Astrocyte (in vitro differentiated cells and primary cell): ENCODE results near the gene CIAO3. TPM values are rescaled to one million over a fixed set of nuclear protein-coding genes. Genes with fewer than 3 reads are reported as not detected.

ENCODE experiments used
- DNase-seq: peaks from one replicate; pipeline ENCODE4 v3.0.0-alpha.2; 2010; ENCODE audit warnings: low read depth
- FAIRE-seq: peaks from 2 replicates; lab custom pipeline; 2011; peaks lifted over from hg19 to GRCh38; lab: Jason Lieb, UNC
- H2AFZ ChIP-seq: 2 replicates; pipeline ENCODE4 v1.6.0; 2012; ENCODE audit warnings: low read depth, low read length, inconsistent platforms
- H3K27ac ChIP-seq: 2 replicates; pipeline ENCODE4 v1.5.1; 2011; ENCODE audit warnings: low read depth, low read length, inconsistent platforms
- H3K27me3 ChIP-seq: 2 replicates; pipeline ENCODE4 v1.6.0; 2011; ENCODE audit warnings: low read length, inconsistent platforms; ENCODE audit not compliant: insufficient read depth
- H3K36me3 ChIP-seq: 2 replicates; pipeline ENCODE4 v1.5.1; 2011; ENCODE audit warnings: low read length, inconsistent platforms; ENCODE audit not compliant: insufficient read depth
- H3K4me1 ChIP-seq: 2 replicates; pipeline ENCODE4 v1.5.1; 2011; ENCODE audit warnings: low read length, inconsistent platforms; ENCODE audit not compliant: insufficient read depth
- H3K4me2 ChIP-seq: 2 replicates; pipeline ENCODE4 v1.6.0; 2012; ENCODE audit warnings: low read length, inconsistent platforms
- H3K4me3 ChIP-seq: 2 replicates; pipeline ENCODE4 v1.5.1; 2011; ENCODE audit warnings: low read depth, mild to moderate bottlenecking, low read length, inconsistent platforms; ENCODE audit not compliant: insufficient read depth
- H3K79me2 ChIP-seq: 2 replicates; pipeline ENCODE4 v1.6.0; 2012; ENCODE audit warnings: mild to moderate bottlenecking, low read length, inconsistent platforms; ENCODE audit not compliant: insufficient read depth
- H3K9ac ChIP-seq: 2 replicates; pipeline ENCODE4 v1.6.0; 2012; ENCODE audit warnings: mild to moderate bottlenecking, low read length, inconsistent platforms
- H3K9me3 ChIP-seq: 2 replicates; pipeline ENCODE4 v1.5.1; 2012; ENCODE audit warnings: low read depth, mild to moderate bottlenecking, low read length, inconsistent platforms; ENCODE audit not compliant: insufficient read depth
- H4K20me1 ChIP-seq: 2 replicates; pipeline ENCODE4 v1.6.0; 2012; ENCODE audit warnings: low read length, inconsistent platforms; ENCODE audit not compliant: insufficient read depth
- H3K27ac Mint-ChIP-seq: one replicate; pipeline ENCODE4 v1.8.0; 2021; ENCODE audit warnings: mild to moderate bottlenecking, mixed read lengths; ENCODE audit not compliant: unreplicated experiment
- H3K27me3 Mint-ChIP-seq: one replicate; pipeline ENCODE4 v1.8.0; 2021; ENCODE audit warnings: low read depth, mixed read lengths; ENCODE audit not compliant: unreplicated experiment
- H3K36me3 Mint-ChIP-seq: one replicate; pipeline ENCODE4 v1.8.0; 2021; ENCODE audit warnings: low read depth, mixed read lengths; ENCODE audit not compliant: unreplicated experiment
- H3K4me1 Mint-ChIP-seq: one replicate; pipeline ENCODE4 v1.8.0; 2021; ENCODE audit warnings: low read depth, mixed read lengths; ENCODE audit not compliant: unreplicated experiment
- H3K4me3 Mint-ChIP-seq: one replicate; pipeline ENCODE4 v1.8.0; 2021; ENCODE audit warnings: mild to moderate bottlenecking, moderate library complexity, mixed read lengths; ENCODE audit not compliant: unreplicated experiment
- H3K9me3 Mint-ChIP-seq: one replicate; pipeline ENCODE4 v1.8.0; 2021; ENCODE audit warnings: mild to moderate bottlenecking, mixed read lengths; ENCODE audit not compliant: unreplicated experiment
- EZH2 ChIP-seq: IDR thresholded peaks from 2 replicates; pipeline ENCODE4 v1.6.1; 2012; ENCODE audit warnings: mild to moderate bottlenecking, low read length, inconsistent platforms; ENCODE audit not compliant: insufficient read depth
- total RNA-seq: library from RNA; stranded (reverse); gene quantifications from 2 replicates; pipeline ENCODE4 v1.2.1, GENCODE V29; 2021
- TF ChIP-seq, protein P1 (sequence below): IDR thresholded peaks from 2 replicates; pipeline ENCODE4 v1.5.1; 2011; ENCODE audit warnings: low read depth, mild to moderate bottlenecking, inconsistent platforms, low read length, moderate library complexity; ENCODE audit not compliant: insufficient read depth

CIAO3 gene
- total RNA-seq, 1 donor from 2014 or later = 19.6 TPM

DNA sequence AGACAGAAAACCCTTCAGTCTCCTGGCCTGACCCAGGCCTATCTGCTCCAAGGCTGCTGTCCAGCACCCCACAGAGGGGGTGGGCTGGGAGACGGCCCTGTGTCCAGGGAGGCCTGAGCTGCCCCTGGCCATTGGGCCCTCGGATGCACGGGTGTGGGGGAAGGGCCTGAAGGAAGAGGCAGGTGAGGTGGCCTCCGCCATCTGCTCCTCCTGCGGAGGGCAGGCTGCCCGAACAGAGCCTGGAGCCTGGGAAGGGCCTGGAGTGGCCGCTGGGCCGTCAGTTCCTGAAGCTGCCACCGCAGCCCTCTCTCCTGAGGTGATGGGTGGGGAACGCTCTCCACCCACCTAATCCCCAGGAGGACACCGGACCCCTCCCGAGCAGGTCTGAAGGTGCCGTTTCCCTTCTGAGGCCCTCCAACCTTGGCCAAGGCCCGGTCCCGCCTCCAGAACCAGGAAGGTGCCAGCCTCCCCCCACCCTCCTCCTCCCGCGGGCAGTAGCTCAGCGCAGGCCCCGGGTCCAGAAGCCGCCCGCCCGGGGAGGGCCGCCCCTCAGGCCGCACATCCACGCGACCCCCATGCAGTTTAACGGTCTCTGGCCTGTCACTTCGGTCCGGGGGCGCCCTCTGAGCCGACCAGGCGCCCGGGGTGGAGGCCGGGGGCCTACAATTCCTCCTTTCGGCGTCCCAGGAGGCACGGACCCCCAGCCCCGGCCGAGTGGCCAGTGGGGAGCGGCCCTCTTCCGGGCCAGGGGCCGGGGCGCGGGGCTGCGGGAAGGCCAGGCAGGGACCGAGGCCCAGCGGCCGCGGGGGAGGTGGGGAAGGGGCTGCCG, 36.0 kb downstream of the CIAO3 start:
- Mint-ChIP-seq H3K4me1 (peaks cover 1% of the 10 kb centered on the region), H3K27me3 (peaks cover 46% of the 10 kb centered on the region), H3K36me3 (no peaks in the 10 kb centered on the region), H3K9me3 (peaks cover 5% of the 10 kb centered on the region), H3K4me3 (peak overlapping the region; percentile 20), H3K27ac (no peak overlapping the region)
- no peaks in the 10 kb centered on the region for H3K9me3 ChIP-seq
- FAIRE-seq = no peak
- no peak overlapping the region for H3K9ac ChIP-seq
- H3K36me3 ChIP-seq = no peaks in the 10 kb centered on the region
- peaks cover 9% of the 10 kb centered on the region for H3K4me1 ChIP-seq
- no peak overlapping the region for H2AFZ ChIP-seq
- H3K27ac ChIP-seq = no peak overlapping the region
- peaks cover 34% of the 10 kb centered on the region for H4K20me1 ChIP-seq
- peaks cover 43% of the 10 kb centered on the region for H3K27me3 ChIP-seq
- no peaks in the 10 kb centered on the region for H3K79me2 ChIP-seq
- H3K4me3 ChIP-seq = no peak overlapping the region
- no peak for DNase-seq
- H3K4me2 ChIP-seq = peak overlapping the region; percentile 36
- peak; percentile 26 for TF ChIP-seq EZH2
- TF ChIP-seq, protein P1, sequence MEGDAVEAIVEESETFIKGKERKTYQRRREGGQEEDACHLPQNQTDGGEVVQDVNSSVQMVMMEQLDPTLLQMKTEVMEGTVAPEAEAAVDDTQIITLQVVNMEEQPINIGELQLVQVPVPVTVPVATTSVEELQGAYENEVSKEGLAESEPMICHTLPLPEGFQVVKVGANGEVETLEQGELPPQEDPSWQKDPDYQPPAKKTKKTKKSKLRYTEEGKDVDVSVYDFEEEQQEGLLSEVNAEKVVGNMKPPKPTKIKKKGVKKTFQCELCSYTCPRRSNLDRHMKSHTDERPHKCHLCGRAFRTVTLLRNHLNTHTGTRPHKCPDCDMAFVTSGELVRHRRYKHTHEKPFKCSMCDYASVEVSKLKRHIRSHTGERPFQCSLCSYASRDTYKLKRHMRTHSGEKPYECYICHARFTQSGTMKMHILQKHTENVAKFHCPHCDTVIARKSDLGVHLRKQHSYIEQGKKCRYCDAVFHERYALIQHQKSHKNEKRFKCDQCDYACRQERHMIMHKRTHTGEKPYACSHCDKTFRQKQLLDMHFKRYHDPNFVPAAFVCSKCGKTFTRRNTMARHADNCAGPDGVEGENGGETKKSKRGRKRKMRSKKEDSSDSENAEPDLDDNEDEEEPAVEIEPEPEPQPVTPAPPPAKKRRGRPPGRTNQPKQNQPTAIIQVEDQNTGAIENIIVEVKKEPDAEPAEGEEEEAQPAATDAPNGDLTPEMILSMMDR = no peak

DNA sequence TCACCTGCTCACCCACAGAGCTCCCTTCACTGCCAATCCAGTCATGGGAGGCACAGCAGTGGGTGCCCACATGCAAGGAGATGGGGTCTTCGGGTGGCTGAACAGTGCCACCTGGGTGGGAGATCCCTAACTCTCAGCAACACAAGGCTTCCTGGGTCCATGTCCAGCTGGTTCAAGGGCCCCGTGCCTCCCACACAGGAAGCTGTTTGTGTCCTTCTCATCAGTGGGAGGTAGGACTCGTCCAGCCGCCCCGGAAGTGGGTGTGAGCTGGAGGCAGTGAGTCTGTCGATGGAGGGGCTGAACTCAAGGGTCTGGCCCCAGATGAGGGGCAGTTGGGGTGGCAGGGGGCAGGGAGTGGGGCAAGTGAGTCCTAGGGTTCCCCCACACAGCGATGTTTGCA, 36.8 kb downstream of the CIAO3 start:
- Histone ChIP-seq H3K9ac (no peak overlapping the region), H3K4me1 (peaks cover 2% of the 10 kb centered on the region), H2AFZ (no peak overlapping the region), H3K9me3 (no peaks in the 10 kb centered on the region), H3K27ac (no peak overlapping the region), H3K4me2 (no peak overlapping the region), H3K79me2 (no peaks in the 10 kb centered on the region), H4K20me1 (peaks cover 30% of the 10 kb centered on the region), H3K36me3 (no peaks in the 10 kb centered on the region), H3K4me3 (no peak overlapping the region), H3K27me3 (peaks cover 43% of the 10 kb centered on the region)
- TF ChIP-seq, protein P1 = no peak
- TF ChIP-seq EZH2 = no peak
- no peak for DNase-seq
- FAIRE-seq = no peak
- Mint-ChIP-seq H3K4me3 (no peak overlapping the region), H3K27ac (no peak overlapping the region), H3K9me3 (peaks cover 5% of the 10 kb centered on the region), H3K36me3 (no peaks in the 10 kb centered on the region), H3K27me3 (peaks cover 49% of the 10 kb centered on the region), H3K4me1 (no peaks in the 10 kb centered on the region)

DNA sequence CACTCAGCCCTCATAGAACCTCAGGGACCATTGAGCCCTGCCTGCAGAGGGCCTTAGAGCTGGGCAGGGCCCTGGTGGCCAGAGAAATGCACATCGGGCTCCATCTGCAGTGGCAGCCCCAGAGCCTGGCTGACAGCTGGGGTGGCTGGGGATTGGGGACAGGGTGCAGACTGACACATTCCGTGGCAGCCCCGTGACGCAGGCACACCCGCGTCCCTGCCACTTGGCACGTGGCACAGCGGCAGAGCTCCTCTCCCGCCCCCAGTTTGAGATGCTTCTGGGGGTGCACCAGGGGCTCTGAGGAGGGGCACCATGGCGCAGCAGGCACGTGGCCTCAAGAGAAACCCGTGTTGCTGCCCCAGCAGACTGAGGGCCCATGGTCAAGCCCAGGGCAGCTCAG, 37.4 kb downstream of the CIAO3 start:
- Histone ChIP-seq H3K4me3 (no peak overlapping the region), H3K4me1 (peaks cover 2% of the 10 kb centered on the region), H3K36me3 (no peaks in the 10 kb centered on the region), H3K79me2 (no peaks in the 10 kb centered on the region), H3K9ac (no peak overlapping the region), H3K27me3 (peaks cover 41% of the 10 kb centered on the region), H2AFZ (no peak overlapping the region), H3K27ac (no peak overlapping the region), H3K4me2 (no peak overlapping the region), H3K9me3 (no peaks in the 10 kb centered on the region), H4K20me1 (peaks cover 28% of the 10 kb centered on the region)
- DNase-seq (no peak), FAIRE-seq (no peak)
- Mint-ChIP-seq H3K27ac (no peak overlapping the region), H3K9me3 (peaks cover 5% of the 10 kb centered on the region), H3K36me3 (no peaks in the 10 kb centered on the region), H3K27me3 (peaks cover 49% of the 10 kb centered on the region), H3K4me3 (no peak overlapping the region), H3K4me1 (no peaks in the 10 kb centered on the region)
- TF ChIP-seq EZH2 = no peak
- TF ChIP-seq, protein P1 = no peak
